GM12874 (cell line): Measurements from ENCODE around the gene SUGP1.

ENCODE experiments used
- TF ChIP-seq, protein P1 (sequence below): IDR thresholded peaks from 2 replicates; pipeline ENCODE4 v1.5.1; 2011; ENCODE audit warnings: low read depth, mild to moderate bottlenecking, control low read depth, low read length, moderate library complexity; ENCODE audit not compliant: insufficient read depth

Gene SUGP1

DNA sequence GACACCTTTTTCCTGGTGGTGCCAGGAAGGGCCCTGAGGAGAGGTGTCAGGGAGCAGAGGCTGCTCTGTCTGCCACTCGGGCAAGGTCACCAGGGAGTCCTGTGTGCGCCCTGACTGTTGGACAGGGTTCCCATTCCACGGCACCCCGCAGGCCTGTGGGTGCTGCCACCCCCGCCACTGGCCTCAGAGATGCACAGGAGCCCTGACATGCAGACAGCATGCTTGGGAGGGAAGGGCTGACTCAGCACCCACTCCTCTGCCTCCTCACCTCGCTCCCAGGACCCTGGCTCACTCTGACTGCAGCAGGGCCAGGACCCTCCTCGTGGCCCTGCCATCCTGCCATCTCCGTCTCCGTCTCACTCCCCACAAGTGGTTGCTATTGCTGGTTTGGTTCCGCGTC, 25.7 kb upstream of the SUGP1 start:
- TF ChIP-seq, protein P1, sequence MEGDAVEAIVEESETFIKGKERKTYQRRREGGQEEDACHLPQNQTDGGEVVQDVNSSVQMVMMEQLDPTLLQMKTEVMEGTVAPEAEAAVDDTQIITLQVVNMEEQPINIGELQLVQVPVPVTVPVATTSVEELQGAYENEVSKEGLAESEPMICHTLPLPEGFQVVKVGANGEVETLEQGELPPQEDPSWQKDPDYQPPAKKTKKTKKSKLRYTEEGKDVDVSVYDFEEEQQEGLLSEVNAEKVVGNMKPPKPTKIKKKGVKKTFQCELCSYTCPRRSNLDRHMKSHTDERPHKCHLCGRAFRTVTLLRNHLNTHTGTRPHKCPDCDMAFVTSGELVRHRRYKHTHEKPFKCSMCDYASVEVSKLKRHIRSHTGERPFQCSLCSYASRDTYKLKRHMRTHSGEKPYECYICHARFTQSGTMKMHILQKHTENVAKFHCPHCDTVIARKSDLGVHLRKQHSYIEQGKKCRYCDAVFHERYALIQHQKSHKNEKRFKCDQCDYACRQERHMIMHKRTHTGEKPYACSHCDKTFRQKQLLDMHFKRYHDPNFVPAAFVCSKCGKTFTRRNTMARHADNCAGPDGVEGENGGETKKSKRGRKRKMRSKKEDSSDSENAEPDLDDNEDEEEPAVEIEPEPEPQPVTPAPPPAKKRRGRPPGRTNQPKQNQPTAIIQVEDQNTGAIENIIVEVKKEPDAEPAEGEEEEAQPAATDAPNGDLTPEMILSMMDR, result no peak

DNA sequence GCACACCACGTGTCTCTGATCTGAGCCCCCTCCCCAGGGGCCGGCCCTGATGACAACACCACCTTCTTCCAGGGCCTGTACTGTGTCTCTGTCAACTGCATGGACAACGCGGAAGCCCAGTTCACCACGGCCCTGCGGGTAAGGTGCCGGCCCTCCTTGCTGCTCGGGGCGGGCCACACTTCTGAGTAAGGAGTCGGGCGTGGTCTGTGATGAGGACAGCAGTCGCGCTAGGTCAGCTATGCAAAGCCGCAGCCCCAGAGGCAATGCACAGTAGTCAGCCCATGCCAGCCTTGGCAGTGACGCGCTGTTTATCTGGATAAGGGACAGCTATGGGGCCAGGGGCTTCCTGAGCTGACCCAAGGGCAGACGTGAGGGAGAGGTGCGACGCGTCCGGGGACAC, 24.9 kb upstream of the SUGP1 start:
- TF ChIP-seq, protein P1, result no peak

DNA sequence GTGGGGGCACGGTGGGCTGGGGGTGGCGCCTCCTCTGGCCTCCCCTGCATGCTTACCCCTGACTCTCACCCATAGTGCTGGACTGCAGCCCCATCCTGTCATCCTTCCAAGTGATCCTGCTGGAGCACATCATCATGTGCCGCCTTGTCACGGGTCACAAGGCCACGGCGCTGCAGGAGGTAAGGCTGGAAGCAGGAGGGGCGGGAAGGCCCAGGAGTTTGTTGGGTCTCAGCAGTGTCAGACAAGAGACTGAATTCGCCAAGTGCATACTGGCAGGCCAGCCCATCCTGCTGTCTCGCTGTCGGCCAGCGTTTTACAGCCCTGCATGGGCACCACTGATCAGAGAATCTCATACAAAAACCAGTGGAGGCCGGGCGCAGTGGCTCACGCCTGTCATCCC, 23.5 kb upstream of the SUGP1 start:
- TF ChIP-seq, protein P1, result no peak

DNA sequence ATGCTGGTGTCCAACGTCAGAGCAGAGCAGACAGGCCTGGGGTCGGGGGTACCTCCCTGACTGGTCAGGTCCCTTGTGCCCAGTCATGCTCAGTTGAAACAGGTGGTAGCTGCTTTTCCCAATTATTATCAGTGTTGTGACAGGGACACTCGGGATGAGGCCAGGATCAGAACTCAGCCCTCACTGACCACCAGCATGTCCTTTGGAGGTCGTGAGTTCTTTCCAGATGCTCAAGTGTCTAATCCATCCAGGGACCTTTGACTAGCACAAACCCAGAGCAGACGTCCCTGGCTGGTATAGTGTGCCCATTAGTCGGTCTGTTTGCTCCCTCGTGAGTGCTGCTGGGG, 22.7 kb upstream of the SUGP1 start:
- TF ChIP-seq, protein P1, result no peak

DNA sequence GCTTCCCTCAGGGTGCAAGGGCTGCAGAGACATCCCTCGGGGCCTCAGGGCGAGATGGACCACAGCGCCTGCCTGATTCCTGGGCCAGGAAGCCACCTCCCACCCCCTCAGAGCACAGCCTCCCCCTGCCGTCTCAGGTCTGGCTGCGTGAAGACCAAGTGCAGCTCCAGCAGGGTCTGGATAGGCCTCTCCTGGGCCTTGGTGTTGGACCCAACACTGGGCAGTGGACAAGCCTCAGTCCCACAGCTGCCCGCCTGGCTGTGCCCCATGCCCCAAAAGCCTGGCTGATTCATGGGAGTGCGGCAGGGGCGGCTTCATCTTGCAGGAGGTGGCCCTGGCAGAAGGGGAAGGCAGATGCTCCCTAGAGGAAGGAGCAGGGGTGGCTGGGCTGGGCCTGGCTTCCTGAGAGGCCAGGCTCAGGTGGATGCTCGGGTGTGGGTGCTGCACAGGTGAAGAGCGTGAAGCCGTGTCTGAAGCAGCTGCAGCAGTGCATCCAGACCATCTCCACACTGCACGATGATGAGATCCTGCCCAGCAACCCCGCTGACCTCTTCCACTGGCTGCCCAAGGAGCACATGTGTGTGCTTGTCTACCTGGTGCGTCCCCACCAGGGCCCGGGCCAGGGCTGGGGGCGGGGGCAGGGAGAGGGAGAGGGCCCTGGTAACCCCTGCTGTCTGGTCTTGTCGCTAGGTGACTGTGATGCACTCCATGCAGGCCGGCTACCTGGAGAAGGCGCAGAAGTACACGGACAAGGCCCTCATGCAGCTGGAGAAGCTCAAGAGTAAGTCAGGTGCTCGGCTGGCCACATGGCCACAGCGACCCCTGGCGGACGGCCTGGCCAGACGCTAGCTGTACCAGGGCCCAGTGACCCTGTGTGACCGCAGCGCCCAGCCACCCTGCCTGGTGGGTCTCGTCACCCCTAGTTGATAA, 22.0 kb upstream of the SUGP1 start:
- TF ChIP-seq, protein P1, result peak; percentile 84

DNA sequence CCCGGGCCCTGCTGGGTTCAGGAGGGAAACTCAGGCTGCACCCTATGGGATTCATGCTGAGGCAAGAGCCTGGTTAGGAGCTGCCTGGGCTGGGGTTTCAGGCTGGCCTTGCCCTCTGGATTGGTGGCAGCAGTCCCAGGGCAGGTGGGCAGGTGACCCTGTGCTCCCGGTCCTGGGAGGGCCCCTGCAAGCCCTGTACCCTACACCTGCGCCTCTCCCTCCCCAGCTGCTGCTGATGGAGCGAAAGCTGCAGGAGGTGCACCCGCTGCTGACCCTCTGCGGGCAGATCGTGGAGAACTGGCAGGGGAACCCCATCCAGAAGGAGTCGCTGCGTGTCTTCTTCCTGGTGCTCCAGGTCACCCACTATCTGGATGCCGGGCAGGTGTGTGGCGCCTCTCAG, 20.7 kb upstream of the SUGP1 start:
- TF ChIP-seq, protein P1, result no peak

GRCh38 chr19:19338082-19338481, 17.8 kb upstream of the SUGP1 start:
- TF ChIP-seq, protein P1, result no peak
